Fibroblast of lung (primary cell): Measurements from ENCODE around the gene MPV17L2.

Experiments used
- CTCF ChIP-seq, 2 donors: IDR thresholded peaks in 1 of 2; conservative IDR thresholded peaks in 1 of 2; 1 replicate in 1 of 2; 2 replicates in 1 of 2; pipeline ENCODE4 v1.5.1; 2011 to 2012; ENCODE audit warnings: low read length in 2 of 2, control low read depth in 1 of 2, inconsistent platforms in 1 of 2, low read depth in 1 of 2, mild to moderate bottlenecking in 1 of 2
- EZH2 ChIP-seq: IDR thresholded peaks from 2 replicates; pipeline ENCODE4 v1.5.1; 2012; ENCODE audit warnings: low read length, control low read depth, mild to moderate bottlenecking; ENCODE audit errors: missing control alignments

DNA sequence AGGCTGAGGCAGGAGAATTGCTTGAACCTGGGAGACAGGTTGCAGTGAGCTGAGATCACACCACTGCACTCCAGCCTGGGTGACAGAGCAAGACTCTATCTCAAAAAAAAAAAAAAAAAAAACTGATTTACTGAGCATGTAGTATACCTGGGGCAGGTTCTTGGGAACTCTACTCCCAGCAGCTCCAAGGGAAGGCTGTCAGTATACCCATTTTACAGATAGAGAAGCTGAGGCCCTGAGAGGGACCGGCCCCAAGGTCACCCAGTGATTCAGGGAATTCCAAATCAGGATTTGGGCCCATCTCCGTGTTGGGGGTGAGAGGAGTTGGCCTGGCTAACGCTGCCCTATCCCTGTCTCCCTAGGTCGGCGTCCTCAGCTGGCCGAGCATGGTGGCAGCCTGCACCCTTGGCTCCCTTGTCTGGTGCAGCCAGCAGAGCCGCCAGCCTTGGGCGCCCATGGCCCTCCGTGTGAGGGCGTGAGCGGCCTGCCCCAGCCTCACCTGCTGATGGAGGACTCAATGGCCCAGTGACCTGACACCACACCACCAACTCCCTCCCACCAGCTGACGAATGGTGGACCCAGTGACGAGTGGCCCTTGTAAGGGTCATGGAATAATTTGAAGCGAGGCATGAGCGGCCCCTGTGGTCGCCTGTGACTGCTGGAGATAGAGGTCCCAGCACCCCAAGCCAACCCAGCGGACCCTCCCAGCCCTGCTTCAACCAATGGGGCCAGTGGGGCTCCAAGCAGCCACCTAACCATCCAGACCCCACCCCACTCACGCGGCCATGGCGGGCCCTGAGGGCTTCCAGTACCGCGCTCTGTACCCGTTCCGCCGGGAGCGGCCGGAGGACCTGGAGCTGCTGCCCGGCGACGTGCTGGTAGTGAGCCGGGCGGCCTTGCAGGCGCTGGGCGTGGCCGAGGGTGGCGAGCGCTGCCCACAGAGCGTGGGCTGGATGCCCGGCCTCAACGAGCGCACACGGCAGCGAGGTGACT is 37.6 kb upstream of the MPV17L2 start:
- TF ChIP-seq CTCF (conservative IDR thresholded peaks at IDR 0.05 in 1 of 2, IDR thresholded peaks at IDR 0.05 in 1 of 2; ENCODE audit: low read depth in 1 of 2, low read length in 2 of 2) (no peak), EZH2 (no peak)
